GM12864 (cell line): ENCODE data around the gene RIPK1.
"Not testable (repeated sequence)": the region's sequence is repeated elsewhere in the genome, so short reads cannot be mapped to it uniquely, and the experiment has no call there.

ENCODE experiments used
- DNase-seq: peaks from one replicate; pipeline ENCODE4 v3.0.0-alpha.2; 2011; ENCODE audit warnings: low read depth
- H3K4me3 ChIP-seq: 2 replicates; pipeline ENCODE4 v1.5.1; 2011; ENCODE audit warnings: mild to moderate bottlenecking, low read depth, low read length, control low read depth
- TF ChIP-seq, protein P1 (sequence below): IDR thresholded peaks from 2 replicates; pipeline ENCODE4 v1.5.1; 2011; ENCODE audit warnings: low read depth, mild to moderate bottlenecking, moderate library complexity, low read length, control low read depth, inconsistent platforms; ENCODE audit errors: missing control alignments

Gene RIPK1

DNA sequence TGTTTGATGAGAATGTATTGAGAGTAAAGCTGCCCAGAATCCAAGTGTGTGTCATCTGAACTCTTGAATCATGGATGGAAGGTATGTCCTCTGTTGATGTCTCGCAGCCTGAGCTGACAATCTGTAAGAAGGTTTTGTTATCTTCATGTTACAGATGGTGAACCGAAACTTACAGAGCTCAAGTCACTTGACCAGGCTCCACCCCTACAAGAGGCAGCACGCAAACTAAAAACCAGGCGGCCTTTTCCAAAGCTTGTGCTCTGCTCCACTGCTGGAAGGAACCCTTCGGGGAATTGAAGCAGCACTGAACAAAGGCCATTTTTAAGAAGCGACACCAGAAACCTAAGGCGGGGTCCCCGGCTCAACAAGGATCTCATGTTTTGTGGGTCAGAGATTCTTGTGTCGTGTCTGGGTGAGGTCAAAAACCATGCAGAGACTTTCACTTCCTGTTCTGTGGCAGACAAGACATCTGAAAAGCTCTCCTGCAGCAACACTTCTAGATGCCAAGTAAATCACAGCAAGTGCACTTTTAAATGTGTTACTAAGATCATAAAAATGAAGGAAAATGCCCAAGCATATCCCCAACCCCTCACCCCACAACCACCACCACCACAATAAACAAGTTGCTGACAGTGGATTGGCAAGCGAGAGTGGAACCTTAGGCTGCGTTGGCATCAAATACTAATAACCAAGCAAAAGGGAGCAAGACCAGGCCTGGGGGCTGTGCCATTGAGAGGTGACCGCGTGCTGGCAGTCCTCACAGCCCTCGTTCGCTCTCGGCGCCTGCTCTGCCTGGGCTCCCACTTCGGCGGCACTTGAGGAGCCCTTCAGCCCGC is 41.3 kb upstream of the RIPK1 start:
- TF ChIP-seq, protein P1, sequence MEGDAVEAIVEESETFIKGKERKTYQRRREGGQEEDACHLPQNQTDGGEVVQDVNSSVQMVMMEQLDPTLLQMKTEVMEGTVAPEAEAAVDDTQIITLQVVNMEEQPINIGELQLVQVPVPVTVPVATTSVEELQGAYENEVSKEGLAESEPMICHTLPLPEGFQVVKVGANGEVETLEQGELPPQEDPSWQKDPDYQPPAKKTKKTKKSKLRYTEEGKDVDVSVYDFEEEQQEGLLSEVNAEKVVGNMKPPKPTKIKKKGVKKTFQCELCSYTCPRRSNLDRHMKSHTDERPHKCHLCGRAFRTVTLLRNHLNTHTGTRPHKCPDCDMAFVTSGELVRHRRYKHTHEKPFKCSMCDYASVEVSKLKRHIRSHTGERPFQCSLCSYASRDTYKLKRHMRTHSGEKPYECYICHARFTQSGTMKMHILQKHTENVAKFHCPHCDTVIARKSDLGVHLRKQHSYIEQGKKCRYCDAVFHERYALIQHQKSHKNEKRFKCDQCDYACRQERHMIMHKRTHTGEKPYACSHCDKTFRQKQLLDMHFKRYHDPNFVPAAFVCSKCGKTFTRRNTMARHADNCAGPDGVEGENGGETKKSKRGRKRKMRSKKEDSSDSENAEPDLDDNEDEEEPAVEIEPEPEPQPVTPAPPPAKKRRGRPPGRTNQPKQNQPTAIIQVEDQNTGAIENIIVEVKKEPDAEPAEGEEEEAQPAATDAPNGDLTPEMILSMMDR = no peak
- DNase-seq = peak; percentile 91
- peak overlapping the region; percentile 20; the same call in 1 of the 2 replicates for H3K4me3 ChIP-seq

DNA sequence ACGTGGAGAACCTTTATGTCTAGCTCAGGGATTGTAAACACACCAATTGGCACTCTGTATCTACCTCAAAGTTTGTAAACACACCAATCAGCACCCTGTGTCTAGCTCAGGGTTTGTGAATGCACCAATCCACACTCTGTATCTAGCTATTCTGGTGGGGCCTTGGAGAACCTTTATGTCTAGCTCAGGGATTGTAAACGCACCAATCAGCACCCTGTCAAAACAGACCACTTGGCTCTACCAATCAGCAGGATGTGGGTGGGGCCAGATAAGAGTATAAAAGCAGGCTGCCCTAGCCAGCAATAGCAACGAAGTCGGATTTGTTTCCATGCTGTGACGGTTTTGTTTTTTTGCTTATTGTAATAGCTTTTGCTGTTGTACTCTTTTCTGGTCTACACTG is 40.1 kb upstream of the RIPK1 start:
- H3K4me3 ChIP-seq, DNase-seq: not testable (repeated sequence)

DNA sequence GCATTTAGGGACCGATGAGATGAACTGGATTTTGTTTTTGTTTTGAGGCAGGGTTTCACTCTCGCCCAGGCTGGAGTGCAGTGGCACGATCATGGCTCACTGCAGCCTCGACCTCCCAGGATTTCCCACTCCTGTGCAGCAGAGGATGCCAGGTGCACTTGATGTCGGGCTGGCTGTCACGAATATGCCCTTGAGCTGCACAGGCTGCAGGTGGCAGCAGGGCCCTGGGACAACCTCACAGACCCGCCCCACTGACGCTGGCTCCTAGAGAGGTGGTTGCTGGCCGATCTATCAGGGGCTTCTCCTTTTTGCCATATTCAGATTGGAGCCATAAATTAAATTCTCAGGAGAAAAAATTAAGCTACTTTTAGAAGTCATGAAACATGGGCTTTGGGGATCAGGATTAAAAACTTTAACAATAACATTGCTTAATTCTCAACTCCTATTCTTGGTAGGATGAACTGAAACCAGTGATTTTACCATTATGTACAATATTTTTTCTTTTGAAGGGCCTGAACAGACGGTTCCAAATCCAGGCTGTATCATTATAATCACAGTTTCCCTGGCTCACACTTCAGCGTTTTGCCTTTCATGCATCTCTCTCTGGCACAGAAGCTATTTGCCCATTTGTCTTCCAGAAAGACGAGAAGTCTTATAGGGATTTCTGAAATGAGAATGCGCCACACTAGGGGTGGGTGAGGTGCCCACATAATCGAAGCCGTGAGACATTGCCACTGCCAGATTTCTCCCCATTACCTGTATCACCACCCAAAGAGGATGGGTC is 36.2 kb upstream of the RIPK1 start:
- no peak for DNase-seq
- H3K4me3 ChIP-seq = no peak overlapping the region
- TF ChIP-seq, protein P1 = no peak

DNA sequence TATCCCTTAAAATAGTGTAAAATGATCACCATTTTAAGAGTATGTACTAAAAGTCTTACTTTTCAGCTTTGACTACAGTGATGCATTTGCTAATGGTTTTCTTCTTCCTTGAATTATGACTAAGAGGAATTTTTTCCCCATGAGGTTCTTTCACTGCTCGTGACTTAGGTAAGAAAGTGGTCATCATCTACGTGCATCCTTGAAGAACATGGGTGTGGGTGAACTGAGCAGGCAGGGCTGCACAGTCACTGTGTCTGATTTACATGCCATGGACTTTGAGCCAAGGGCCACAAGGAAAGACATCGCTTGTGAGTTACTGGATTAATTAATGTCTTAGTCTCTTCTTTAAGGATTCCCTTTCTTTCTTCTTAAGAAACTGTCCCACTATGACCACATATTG is 35.3 kb upstream of the RIPK1 start:
- no peak overlapping the region for H3K4me3 ChIP-seq
- TF ChIP-seq, protein P1 = no peak
- DNase-seq = no peak

DNA sequence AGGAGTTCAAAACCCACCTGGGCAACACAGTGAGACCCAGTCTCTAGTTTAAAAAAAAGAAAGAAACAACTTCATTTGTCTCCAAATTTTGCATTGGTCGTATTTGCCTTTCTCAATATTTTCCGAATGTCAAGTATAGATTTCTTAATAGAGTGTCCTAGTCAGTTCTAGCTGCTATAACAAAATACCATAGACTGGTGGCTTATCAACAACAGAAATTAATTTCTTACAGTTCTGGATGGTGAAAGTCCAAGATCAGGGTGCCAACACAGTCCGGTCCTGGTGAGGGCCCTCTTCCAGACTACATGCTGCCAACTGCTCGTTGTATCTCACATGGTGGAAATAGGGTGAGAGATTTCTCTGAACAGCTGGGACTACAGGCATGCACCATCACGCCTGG is 34.6 kb upstream of the RIPK1 start:
- no peak overlapping the region for H3K4me3 ChIP-seq
- TF ChIP-seq, protein P1 = no peak
- DNase-seq = no peak

DNA sequence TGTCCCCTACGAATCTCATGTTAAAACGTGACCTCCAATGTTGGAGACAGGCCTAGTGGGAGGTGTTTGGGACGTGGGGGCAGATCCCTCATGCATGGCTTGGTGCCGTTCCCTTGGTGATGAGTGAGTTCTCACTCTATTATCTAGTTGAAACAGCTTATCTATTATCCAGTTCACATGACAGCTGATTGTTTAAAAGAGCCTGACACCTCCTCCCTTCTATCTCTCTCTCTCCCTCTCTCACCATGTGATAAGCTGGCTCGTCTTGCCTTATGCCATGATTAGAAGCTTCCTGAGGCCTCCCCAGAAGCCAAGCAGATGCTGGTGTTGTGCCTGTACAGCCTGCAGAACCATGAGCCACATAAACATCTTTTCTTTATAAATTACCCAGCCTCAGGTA is 32.9 kb upstream of the RIPK1 start:
- no peak for DNase-seq
- TF ChIP-seq, protein P1 = no peak
- no peak overlapping the region for H3K4me3 ChIP-seq

DNA sequence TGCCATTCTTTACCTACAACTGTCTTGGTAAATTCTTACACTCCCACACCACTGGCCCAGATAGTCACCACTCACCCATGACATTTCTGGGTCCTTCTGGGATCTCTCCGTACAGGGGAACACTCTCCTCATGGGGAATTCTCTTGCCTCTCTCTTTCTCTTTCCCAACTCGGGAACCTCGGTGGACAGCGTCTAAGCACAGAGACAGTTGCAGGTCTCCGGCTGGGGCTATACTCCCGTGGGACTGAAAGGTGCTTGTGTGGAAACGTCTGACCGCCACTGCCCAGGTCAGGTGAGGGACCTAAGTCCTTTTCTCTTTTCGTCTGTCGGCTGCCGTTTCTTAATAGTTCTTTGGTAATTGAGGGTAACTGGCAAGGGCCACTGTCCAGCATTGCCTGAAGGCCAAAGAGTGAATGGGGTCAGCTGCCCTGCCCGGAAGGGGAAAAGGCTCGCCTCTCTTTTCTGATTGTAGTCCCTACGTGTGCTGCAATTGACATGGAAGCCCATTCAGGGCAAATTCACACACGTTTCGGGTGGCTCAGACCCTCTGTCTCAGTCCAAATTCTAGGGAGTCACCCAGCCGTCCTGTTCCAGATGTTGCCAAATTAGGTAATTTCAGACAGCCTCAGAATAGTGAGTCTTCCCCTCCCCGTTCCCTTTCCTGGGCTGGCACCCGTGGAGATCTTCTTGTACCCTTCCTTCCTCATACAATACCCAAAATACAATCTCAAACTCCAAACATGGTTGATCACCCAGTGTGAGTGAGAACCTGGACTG is 31.2 kb upstream of the RIPK1 start:
- H3K4me3 ChIP-seq = no peak overlapping the region
- no peak for DNase-seq
- TF ChIP-seq, protein P1 = no peak
